Measurements from ENCODE around the gene DCST2.

DCST2 gene

DNA sequence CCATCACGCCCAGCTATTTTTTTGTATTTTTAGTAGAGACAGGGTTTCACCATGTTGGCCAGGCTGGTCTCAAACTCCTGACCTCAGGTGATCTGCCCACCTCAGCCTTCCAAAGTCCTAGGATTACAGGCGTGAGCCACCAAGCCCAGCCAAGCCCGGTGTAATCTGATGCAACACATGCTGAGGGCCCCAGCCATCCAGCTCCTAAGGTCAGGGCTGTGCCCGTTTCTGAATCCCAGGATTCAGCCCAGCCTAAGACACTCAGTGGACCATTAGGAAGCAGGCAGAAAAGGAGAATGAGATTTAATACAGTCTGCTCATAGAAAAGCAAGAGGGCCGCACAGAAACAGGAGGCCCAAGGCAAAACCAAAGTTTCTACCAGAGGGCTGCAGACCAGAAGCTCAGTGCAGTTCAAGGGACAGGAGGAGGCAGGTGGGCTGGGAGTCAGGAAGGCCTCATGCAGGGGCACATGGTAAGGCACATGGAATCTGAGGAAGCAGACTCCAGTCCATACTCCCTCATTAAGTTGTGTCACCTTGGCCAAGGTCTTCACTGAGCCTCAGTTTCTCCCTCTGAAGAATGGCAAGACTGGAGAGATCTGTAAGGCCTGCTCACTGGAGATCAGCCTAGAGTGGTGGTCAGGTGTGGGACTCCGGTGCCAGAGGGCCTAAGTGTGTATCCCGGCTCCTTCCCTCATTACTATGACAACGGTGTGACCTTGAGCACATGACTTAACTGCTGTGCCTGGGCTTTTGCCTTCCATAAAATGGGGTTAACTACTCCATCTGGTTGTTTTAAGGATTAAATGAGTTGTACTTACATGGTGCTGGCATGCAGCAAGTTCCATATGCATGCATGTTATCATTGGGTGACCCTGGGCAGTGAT lies 15.1 kb upstream of the DCST2 start:
- H3K4me1 ChIP-seq: peaks cover 11% of the 10 kb centered on the region
- H3K27me3 ChIP-seq: no peaks in the 10 kb centered on the region
- no peak overlapping the region for H3K4me3 ChIP-seq (ENCODE audit: low read depth, low read length)
- no peak for TF ChIP-seq CTCF (IDR thresholded peaks at IDR 0.05; ENCODE audit: low read depth, low read length)
- H3K9me3 ChIP-seq: no peaks in the 10 kb centered on the region
- no peaks in the 10 kb centered on the region for H3K36me3 ChIP-seq
- DNase-seq: no peak

DNA sequence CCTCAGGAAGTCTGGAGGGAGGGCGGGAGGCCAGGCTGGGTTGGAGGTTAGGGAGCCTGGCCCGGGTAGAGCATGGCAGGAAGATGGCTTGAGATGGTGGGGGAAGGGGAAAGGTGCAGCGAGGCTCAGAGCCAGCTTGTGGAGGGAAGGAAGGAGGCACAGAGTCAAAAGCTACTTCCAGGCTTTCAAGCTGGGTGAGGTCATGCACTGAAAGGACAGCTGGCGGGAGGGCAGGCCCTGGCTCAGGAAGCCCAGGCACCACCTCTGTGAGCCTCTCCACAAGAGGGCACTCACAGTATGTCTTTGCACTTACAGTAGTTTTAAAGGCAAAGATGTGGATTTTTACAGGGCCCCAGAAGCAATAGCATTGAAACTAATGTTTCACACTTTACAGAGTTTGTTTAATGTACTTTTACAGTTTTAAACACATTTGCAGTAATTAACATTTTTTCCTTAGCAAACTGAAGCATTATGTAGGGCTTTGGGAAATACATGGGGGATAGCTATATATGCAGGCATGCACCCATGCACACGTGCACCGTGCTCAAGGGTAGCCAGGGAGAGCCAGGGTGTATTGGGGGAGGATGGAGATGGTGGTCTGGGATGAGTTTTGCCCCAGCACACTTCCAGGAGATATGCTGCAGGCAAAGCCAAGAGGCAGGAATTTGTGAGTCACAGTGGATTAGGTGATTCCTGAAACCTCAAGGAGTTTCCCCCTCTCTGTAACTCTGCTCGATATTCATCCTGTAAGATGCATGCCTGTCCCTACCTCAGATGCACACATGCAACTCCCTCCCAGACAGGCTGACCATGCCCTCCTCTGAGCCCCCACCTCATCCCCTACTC lies 11.5 kb upstream of the DCST2 start:
- Histone ChIP-seq H3K4me1 (peaks cover 8% of the 10 kb centered on the region), H3K4me3 (ENCODE audit: low read depth, low read length) (no peak overlapping the region), H3K27me3 (no peaks in the 10 kb centered on the region), H3K36me3 (no peaks in the 10 kb centered on the region), H3K9me3 (no peaks in the 10 kb centered on the region)
- DNase-seq: peak; percentile 80
- TF ChIP-seq CTCF (IDR thresholded peaks at IDR 0.05; ENCODE audit: low read depth, low read length): peak; percentile 80

GRCh38 chr1:155044365-155044764 lies 10.8 kb upstream of the DCST2 start:
- Histone ChIP-seq H3K4me1 (peaks cover 4% of the 10 kb centered on the region; the same call in 1 of the 2 replicates), H3K27me3 (no peaks in the 10 kb centered on the region), H3K4me3 (ENCODE audit: low read depth, low read length) (no peak overlapping the region), H3K36me3 (no peaks in the 10 kb centered on the region), H3K9me3 (no peaks in the 10 kb centered on the region)
- no peak for TF ChIP-seq CTCF (IDR thresholded peaks at IDR 0.05; ENCODE audit: low read depth, low read length)
- DNase-seq: no peak

DNA sequence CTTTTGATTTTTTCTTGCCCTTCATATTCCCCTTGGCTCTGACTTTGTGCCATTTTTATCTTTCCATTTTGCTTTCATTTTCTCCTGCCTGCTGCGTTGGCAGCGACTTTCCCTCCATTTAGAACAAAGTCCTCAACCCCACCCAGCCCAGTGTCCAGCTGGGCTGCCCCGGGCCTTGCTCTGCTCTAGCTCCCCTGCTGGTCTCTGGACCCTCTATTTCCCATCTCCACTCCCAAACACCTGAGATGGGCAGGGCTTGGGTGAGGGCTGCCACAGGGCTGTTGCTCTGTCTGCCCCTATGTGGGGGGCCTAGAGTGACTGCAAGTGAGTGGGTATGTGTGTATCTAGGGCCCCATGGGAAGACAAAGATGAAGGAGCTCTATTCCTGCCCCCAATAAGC lies 10.2 kb upstream of the DCST2 start:
- Histone ChIP-seq H3K4me1 (peaks cover 4% of the 10 kb centered on the region; the same call in 1 of the 2 replicates), H3K4me3 (ENCODE audit: low read depth, low read length) (no peak overlapping the region), H3K36me3 (no peaks in the 10 kb centered on the region), H3K9me3 (no peaks in the 10 kb centered on the region), H3K27me3 (no peaks in the 10 kb centered on the region)
- DNase-seq: no peak
- no peak for TF ChIP-seq CTCF (IDR thresholded peaks at IDR 0.05; ENCODE audit: low read depth, low read length)

DNA sequence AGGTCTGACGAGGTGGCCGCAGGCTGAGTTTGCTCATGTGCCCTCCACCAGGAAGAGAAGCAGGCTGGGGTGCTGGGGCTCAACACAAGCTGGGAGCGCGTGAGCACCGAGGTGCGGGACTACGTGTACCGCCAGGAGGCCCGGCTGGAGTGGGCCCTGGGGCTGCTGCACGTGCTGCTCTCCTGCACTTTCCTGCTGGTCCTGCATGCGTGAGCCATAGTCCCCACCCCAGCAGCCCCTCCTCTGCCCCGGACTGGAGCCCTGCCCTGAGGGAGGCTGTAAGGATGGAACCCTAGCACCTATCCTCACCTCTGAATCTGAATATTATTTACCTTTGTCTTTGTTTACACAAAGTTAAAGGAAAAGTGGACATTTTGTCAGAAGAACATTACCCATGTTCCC lies 9.7 kb upstream of the DCST2 start:
- Histone ChIP-seq H3K27me3 (no peaks in the 10 kb centered on the region), H3K36me3 (no peaks in the 10 kb centered on the region), H3K9me3 (no peaks in the 10 kb centered on the region), H3K4me3 (ENCODE audit: low read depth, low read length) (no peak overlapping the region), H3K4me1 (peaks cover 4% of the 10 kb centered on the region; the same call in 1 of the 2 replicates)
- TF ChIP-seq CTCF (IDR thresholded peaks at IDR 0.05; ENCODE audit: low read depth, low read length): no peak
- DNase-seq: no peak

Data from BE2C (cell line).